Liver (tissue), 9 donors: ENCODE measurements around the gene HOXD13. TPM values are rescaled to one million over a fixed set of nuclear protein-coding genes. Genes with fewer than 3 reads are reported as not detected.

Experiments
- DNase-seq: peaks from one replicate; pipeline ENCODE4 v3.0.0-alpha.2; 2017; ENCODE audit warnings: low spot score
- H3K27ac ChIP-seq, 2 donors: one replicate each; pipeline ENCODE4 v1.7.0; 2013; ENCODE audit warnings: inconsistent platforms in 2 of 2, low read length in 2 of 2, control low read depth in 1 of 2, low read depth in 1 of 2, mild to moderate bottlenecking in 1 of 2
- H3K27me3 ChIP-seq, 4 donors: one replicate each; pipeline versions ENCODE4 v1.6.1 to v1.7.0; 2013; ENCODE audit warnings: low read length in 3 of 4, inconsistent platforms in 1 of 4, mild to moderate bottlenecking in 1 of 4, moderate library complexity in 1 of 4; ENCODE audit not compliant: control insufficient read depth in 4 of 4, insufficient read depth in 4 of 4
- H3K36me3 ChIP-seq, 4 donors: one replicate each; pipeline versions ENCODE4 v1.6.1 to v1.7.0; 2013; ENCODE audit warnings: low read length in 3 of 4, mild to moderate bottlenecking in 3 of 4, low read depth in 1 of 4, moderate library complexity in 1 of 4; ENCODE audit not compliant: control insufficient read depth in 4 of 4, insufficient read depth in 3 of 4
- H3K4me1 ChIP-seq, 4 donors: one replicate each; pipeline versions ENCODE4 v1.6.1 to v1.7.0; 2013; ENCODE audit warnings: low read length in 3 of 4, mild to moderate bottlenecking in 3 of 4, moderate library complexity in 1 of 4; ENCODE audit not compliant: control insufficient read depth in 4 of 4, insufficient read depth in 4 of 4
- H3K4me3 ChIP-seq, 3 donors: one replicate each; pipeline versions ENCODE4 v1.6.1 to v1.7.0; 2013; ENCODE audit warnings: low read length in 3 of 3, control low read depth in 1 of 3, low read depth in 1 of 3, mild to moderate bottlenecking in 1 of 3
- H3K9ac ChIP-seq, 2 donors: one replicate each; pipeline ENCODE4 v1.7.0; 2013; ENCODE audit warnings: low read length in 2 of 2, mild to moderate bottlenecking in 2 of 2, moderate library complexity in 2 of 2, control low read depth in 1 of 2, low read depth in 1 of 2
- H3K9me3 ChIP-seq, 4 donors: one replicate each; pipeline versions ENCODE4 v1.6.1 to v1.7.0; 2013; ENCODE audit warnings: low read length in 3 of 4; ENCODE audit not compliant: control insufficient read depth in 4 of 4
- ATF3 ChIP-seq: IDR thresholded peaks from 2 replicates; pipeline ENCODE4 v1.6.1; 2016; ENCODE audit warnings: antibody characterized with exemption
- EGR1 ChIP-seq, 2 donors: IDR thresholded peaks; 2 replicates each; pipeline ENCODE4 v1.6.1; 2016 to 2018; ENCODE audit warnings: antibody characterized with exemption in 2 of 2, low read depth in 2 of 2
- FOXA2 ChIP-seq: IDR thresholded peaks from 2 replicates; pipeline ENCODE4 v1.6.1; 2016; ENCODE audit warnings: antibody characterized with exemption
- GABPA ChIP-seq, 2 donors: IDR thresholded peaks in 1 of 2; conservative IDR thresholded peaks in 1 of 2; 2 replicates each; pipeline ENCODE4 v1.6.1; 2016; ENCODE audit warnings: antibody characterized with exemption in 2 of 2, mild to moderate bottlenecking in 1 of 2, moderate library complexity in 1 of 2
- HNF4A ChIP-seq, 2 donors: conservative IDR thresholded peaks; 2 replicates each; pipeline ENCODE4 v1.6.1; 2016; ENCODE audit warnings: antibody characterized with exemption in 2 of 2, mild to moderate bottlenecking in 2 of 2
- HNF4G ChIP-seq: IDR thresholded peaks from 2 replicates; pipeline ENCODE4 v1.6.1; 2016; ENCODE audit warnings: antibody characterized with exemption
- MAX ChIP-seq: IDR thresholded peaks from 2 replicates; pipeline ENCODE4 v1.6.1; 2016; ENCODE audit warnings: antibody characterized with exemption
- NR2F2 ChIP-seq: IDR thresholded peaks from 2 replicates; pipeline ENCODE4 v1.6.1; 2016; ENCODE audit warnings: antibody characterized with exemption
- RAD21 ChIP-seq, 2 donors: IDR thresholded peaks; 2 replicates each; pipeline ENCODE4 v1.6.1; 2016; ENCODE audit warnings: antibody characterized with exemption in 2 of 2, mild to moderate bottlenecking in 2 of 2
- RXRA ChIP-seq, 2 donors: IDR thresholded peaks; 2 replicates each; pipeline ENCODE4 v1.6.1; 2017 to 2018; ENCODE audit warnings: antibody characterized with exemption in 2 of 2, mild to moderate bottlenecking in 1 of 2
- SP1 ChIP-seq: IDR thresholded peaks from 2 replicates; pipeline ENCODE4 v1.6.1; 2018; ENCODE audit warnings: antibody characterized with exemption, mild to moderate bottlenecking
- TAF1 ChIP-seq: conservative IDR thresholded peaks from 2 replicates; pipeline ENCODE4 v1.6.1; 2016; ENCODE audit warnings: antibody characterized with exemption, mild to moderate bottlenecking
- YY1 ChIP-seq: IDR thresholded peaks from 2 replicates; pipeline ENCODE4 v1.6.1; 2016; ENCODE audit warnings: antibody characterized with exemption, mild to moderate bottlenecking
- WGBS: extraction: QIAGEN DNeasy Blood & Tissue Kit; methylation state at CpG from one replicate; pipeline ENCODE4 v1.1.7; 2013; 5-methylcytosine and 5-hydroxymethylcytosine counted together
- polyA plus RNA-seq, 2 donors: library from polyadenylated mRNA; stranded (reverse) in 1 of 2; unstranded in 1 of 2; fragments of 200-250 nt in 1 of 2; fragments of >200 nt in 1 of 2; fragmentation: Nextera tagmentation in 1 of 2; extraction: Ambion mirVana in 1 of 2; gene quantifications; one replicate each; pipeline versions ENCODE4 v1.2.1 to v1.2.3, GENCODE V29; 2013 to 2015
- total RNA-seq, 2 donors: library from RNA; depleted of rRNA; stranded (reverse); fragments of >200 nt; gene quantifications; one replicate each; pipeline ENCODE4 v1.2.3, GENCODE V29; 2014
- TF ChIP-seq, protein P1 (sequence below): fragments of 150-350 bp; IDR thresholded peaks from 2 replicates; pipeline ENCODE4 v1.5.1; 2017; ENCODE audit warnings: improper control_type of control experiment, low read depth, low read length; ENCODE audit not compliant: missing input control
- donor health status: healthy.
- donor health status: healthy.
- donor health status: healthy.
- donor health status: healthy.
- donor health status: healthy.

The HOXD13 gene
- total and polyA plus RNA-seq, 4 donors: not detected

GRCh38 chr2:176056406-176056805 lies 36.1 kb upstream of the HOXD13 start:
- H3K9me3 ChIP-seq: no peaks in the 10 kb centered on the region
- no peak overlapping the region for H3K4me3 ChIP-seq
- no peak overlapping the region for H3K9ac ChIP-seq
- WGBS: 28% methylated on average over 1 of the region's 1 CpG
- peaks cover 0 to 9% (median 0%) of the 10 kb centered on the region in 4 donors for H3K27me3 ChIP-seq
- no peak overlapping the region for H3K27ac ChIP-seq
- H3K4me1 ChIP-seq: no peaks in the 10 kb centered on the region
- no peaks in the 10 kb centered on the region for H3K36me3 ChIP-seq
- no peak for DNase-seq
- TF ChIP-seq RXRA (IDR thresholded peaks at IDR 0.05) (no peak), GABPA (IDR thresholded peaks at IDR 0.05 in 1 of 2, conservative IDR thresholded peaks at IDR 0.05 in 1 of 2) (no peak), YY1 (no peak), ATF3 (no peak), NR2F2 (no peak), HNF4G (no peak), TAF1 (no peak)
- TF ChIP-seq, protein P1, sequence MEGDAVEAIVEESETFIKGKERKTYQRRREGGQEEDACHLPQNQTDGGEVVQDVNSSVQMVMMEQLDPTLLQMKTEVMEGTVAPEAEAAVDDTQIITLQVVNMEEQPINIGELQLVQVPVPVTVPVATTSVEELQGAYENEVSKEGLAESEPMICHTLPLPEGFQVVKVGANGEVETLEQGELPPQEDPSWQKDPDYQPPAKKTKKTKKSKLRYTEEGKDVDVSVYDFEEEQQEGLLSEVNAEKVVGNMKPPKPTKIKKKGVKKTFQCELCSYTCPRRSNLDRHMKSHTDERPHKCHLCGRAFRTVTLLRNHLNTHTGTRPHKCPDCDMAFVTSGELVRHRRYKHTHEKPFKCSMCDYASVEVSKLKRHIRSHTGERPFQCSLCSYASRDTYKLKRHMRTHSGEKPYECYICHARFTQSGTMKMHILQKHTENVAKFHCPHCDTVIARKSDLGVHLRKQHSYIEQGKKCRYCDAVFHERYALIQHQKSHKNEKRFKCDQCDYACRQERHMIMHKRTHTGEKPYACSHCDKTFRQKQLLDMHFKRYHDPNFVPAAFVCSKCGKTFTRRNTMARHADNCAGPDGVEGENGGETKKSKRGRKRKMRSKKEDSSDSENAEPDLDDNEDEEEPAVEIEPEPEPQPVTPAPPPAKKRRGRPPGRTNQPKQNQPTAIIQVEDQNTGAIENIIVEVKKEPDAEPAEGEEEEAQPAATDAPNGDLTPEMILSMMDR: no peak

DNA sequence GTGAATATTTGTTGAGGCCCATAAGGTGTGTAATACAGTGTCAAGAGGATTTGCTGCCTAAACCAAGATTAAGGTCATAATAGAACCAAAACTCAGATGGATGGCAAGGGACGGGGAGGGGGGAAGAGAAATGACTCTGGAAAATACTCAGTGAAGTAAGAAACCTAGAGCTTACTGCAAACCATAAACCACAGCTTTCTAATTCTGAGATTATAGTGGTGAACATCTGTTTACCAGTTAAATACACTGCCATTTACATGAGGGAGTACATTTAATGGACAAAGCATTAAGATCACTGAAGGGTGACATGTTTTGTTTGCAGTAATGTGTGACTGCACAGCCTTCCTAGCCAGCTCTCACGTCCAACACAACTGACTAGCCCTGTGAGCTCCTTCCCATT lies 28.6 kb upstream of the HOXD13 start:
- TF ChIP-seq RXRA (IDR thresholded peaks at IDR 0.05) (no peak), SP1 (no peak), YY1 (no peak), HNF4A (conservative IDR thresholded peaks at IDR 0.05) (no peak), GABPA (IDR thresholded peaks at IDR 0.05 in 1 of 2, conservative IDR thresholded peaks at IDR 0.05 in 1 of 2) (no peak), ATF3 (no peak), MAX (no peak), EGR1 (IDR thresholded peaks at IDR 0.05; ENCODE audit: low read depth in 2 of 2) (no peak), HNF4G (no peak), FOXA2 (no peak), RAD21 (IDR thresholded peaks at IDR 0.05) (no peak), NR2F2 (no peak)
- TF ChIP-seq, protein P1: no peak
- no peak overlapping the region for H3K9ac ChIP-seq
- H3K4me3 ChIP-seq: no peak overlapping the region
- H3K4me1 ChIP-seq: peaks cover 10 to 21% (median 16%) of the 10 kb centered on the region in 4 donors
- no peak for DNase-seq
- no peak overlapping the region for H3K27ac ChIP-seq
- H3K36me3 ChIP-seq: no peaks in the 10 kb centered on the region
- 53% methylated on average over 2 of the region's 2 CpGs for WGBS
- H3K27me3 ChIP-seq: peaks cover 0 to 18% (median 11%) of the 10 kb centered on the region in 4 donors
- H3K9me3 ChIP-seq: no peaks in the 10 kb centered on the region
